NCI-H82 treated with DMSO at 0.1 percent for 48 hours (cell line): ENCODE results near the gene AVPR2.

Experiments used
- DNase-seq: peaks from one replicate; lab custom pipeline; 2025; ENCODE audit not compliant: unreplicated experiment; lab: John Stamatoyannopoulos, UW

AVPR2 gene

GRCh38 chrX:153930011-153930910 lies 25.8 kb downstream of the AVPR2 start:
- DNase-seq, result no peak

- DNase-seq, result no peak
Observed at GRCh38 chrX:153931151-153931550, 26.7 kb downstream of the AVPR2 start.

GRCh38 chrX:153931748-153932147 lies 27.3 kb downstream of the AVPR2 start:
- DNase-seq, result no peak

GRCh38 chrX:153932220-153932915 lies 27.9 kb downstream of the AVPR2 start:
- DNase-seq, result no peak

- no peak for DNase-seq
Observed at GRCh38 chrX:153933748-153934147, 29.3 kb downstream of the AVPR2 start.

GRCh38 chrX:153934148-153934761 lies 29.8 kb downstream of the AVPR2 start:
- DNase-seq, result no peak

- DNase-seq, result peak; percentile 24
Observed at GRCh38 chrX:153934762-153935325, 30.4 kb downstream of the AVPR2 start, which contains the start of gene NAA10. Gene NAA10, minus strand, starts transcription at chrX:153935037. Its CDS starts 133 bp downstream, at chrX:153934904.

- no peak for DNase-seq
Observed at GRCh38 chrX:153935326-153935851, 30.9 kb downstream of the AVPR2 start.

- no peak for DNase-seq
Observed at GRCh38 chrX:153937056-153937455, 32.6 kb downstream of the AVPR2 start.

GRCh38 chrX:153938226-153938786 lies 33.8 kb downstream of the AVPR2 start:
- DNase-seq, result no peak

GRCh38 chrX:153939573-153939972 lies 35.1 kb downstream of the AVPR2 start:
- no peak for DNase-seq

GRCh38 chrX:153941336-153942252 lies 37.1 kb downstream of the AVPR2 start:
- DNase-seq, result no peak

GRCh38 chrX:153944140-153944799 lies 39.8 kb downstream of the AVPR2 start, which contains the start of gene RENBP:
Gene RENBP, minus strand, starts transcription at chrX:153944643. Its CDS starts 33 bp downstream, at chrX:153944610.
- peak; percentile 34 for DNase-seq

- DNase-seq, result no peak
Observed at GRCh38 chrX:153944800-153945150, 40.3 kb downstream of the AVPR2 start.

GRCh38 chrX:153945956-153946943 lies 41.8 kb downstream of the AVPR2 start:
- DNase-seq, result no peak

GRCh38 chrX:153947009-153947769 lies 42.7 kb downstream of the AVPR2 start:
- DNase-seq, result peak; percentile 70

GRCh38 chrX:153948002-153948466 lies 43.6 kb downstream of the AVPR2 start:
- no peak for DNase-seq
